Loucy (cell line): ENCODE data around the gene RPL27A.

Experiments
- H2AFZ ChIP-seq: fragments of 200-600 bp; sonication (generic); 2 replicates; pipeline ENCODE4 v1.6.0; 2016; ENCODE audit warnings: antibody characterized with exemption, mild to moderate bottlenecking, low read length, moderate library complexity
- H3F3A ChIP-seq: fragments of 200-600 bp; 2 replicates; pipeline ENCODE4 v1.6.0; 2016; ENCODE audit warnings: antibody characterized with exemption, low read depth, mild to moderate bottlenecking
- H3K27me3 ChIP-seq: fragments of 200-600 bp; sonication (generic); 2 replicates; pipeline ENCODE4 v1.6.1; 2014; ENCODE audit warnings: low read length, mild to moderate bottlenecking; ENCODE audit not compliant: insufficient read depth, poor library complexity, severe bottlenecking
- H3K36me3 ChIP-seq: fragments of 200-600 bp; sonication (generic); 2 replicates; pipeline ENCODE4 v1.6.1; 2016; ENCODE audit warnings: low read length; ENCODE audit not compliant: insufficient read depth
- H3K4me1 ChIP-seq: fragments of 200-600 bp; sonication (generic); 2 replicates; pipeline ENCODE4 v1.5.1; 2014; ENCODE audit warnings: low read length, mild to moderate bottlenecking; ENCODE audit not compliant: insufficient read depth, poor library complexity, severe bottlenecking
- H3K4me2 ChIP-seq: fragments of 200-600 bp; sonication (generic); 2 replicates; pipeline ENCODE4 v1.6.0; 2014; ENCODE audit warnings: antibody characterized with exemption, low read length, low read depth, mild to moderate bottlenecking; ENCODE audit not compliant: poor library complexity, severe bottlenecking
- H3K4me3 ChIP-seq: fragments of 200-600 bp; sonication (generic); 2 replicates; pipeline ENCODE4 v1.5.1; 2014; ENCODE audit warnings: low read length, mild to moderate bottlenecking, mixed read lengths; ENCODE audit not compliant: poor library complexity, severe bottlenecking
- H3K79me2 ChIP-seq: fragments of 200-600 bp; sonication (generic); 2 replicates; pipeline ENCODE4 v1.6.1; 2014; ENCODE audit warnings: low read length; ENCODE audit not compliant: insufficient read depth
- H3K9ac ChIP-seq: fragments of 200-600 bp; sonication (generic); 2 replicates; pipeline ENCODE4 v1.6.0; 2014; ENCODE audit warnings: mild to moderate bottlenecking, low read depth, low read length, moderate library complexity; ENCODE audit not compliant: poor library complexity, severe bottlenecking
- H3K9me2 ChIP-seq: fragments of 200-600 bp; sonication (generic); replicated peaks from 2 replicates; pipeline ENCODE4 v1.6.1; 2016; ENCODE audit warnings: low read depth, low read length, mixed read lengths
- H3K9me3 ChIP-seq: fragments of 200-600 bp; sonication (generic); 2 replicates; pipeline ENCODE4 v1.6.1; 2014; ENCODE audit warnings: mild to moderate bottlenecking, antibody characterized with exemption, low read length, low read depth; ENCODE audit not compliant: insufficient read depth
- H4K20me1 ChIP-seq: fragments of 200-600 bp; sonication (generic); 2 replicates; pipeline ENCODE4 v1.6.0; 2014; ENCODE audit warnings: antibody characterized with exemption, low read length, mild to moderate bottlenecking; ENCODE audit not compliant: insufficient read depth, poor library complexity, severe bottlenecking
- EZH2phosphoT487 ChIP-seq: fragments of 200-600 bp; IDR thresholded peaks from 2 replicates; pipeline ENCODE4 v1.6.1; 2018; ENCODE audit warnings: antibody characterized with exemption, mild to moderate bottlenecking, moderate library complexity, borderline replicate concordance
- TF ChIP-seq, protein P1 (sequence below): fragments of 200-600 bp; sonication (generic); conservative IDR thresholded peaks from 2 replicates; pipeline ENCODE4 v1.5.1; 2014; ENCODE audit warnings: mild to moderate bottlenecking, antibody characterized with exemption, low read length

The RPL27A gene

DNA sequence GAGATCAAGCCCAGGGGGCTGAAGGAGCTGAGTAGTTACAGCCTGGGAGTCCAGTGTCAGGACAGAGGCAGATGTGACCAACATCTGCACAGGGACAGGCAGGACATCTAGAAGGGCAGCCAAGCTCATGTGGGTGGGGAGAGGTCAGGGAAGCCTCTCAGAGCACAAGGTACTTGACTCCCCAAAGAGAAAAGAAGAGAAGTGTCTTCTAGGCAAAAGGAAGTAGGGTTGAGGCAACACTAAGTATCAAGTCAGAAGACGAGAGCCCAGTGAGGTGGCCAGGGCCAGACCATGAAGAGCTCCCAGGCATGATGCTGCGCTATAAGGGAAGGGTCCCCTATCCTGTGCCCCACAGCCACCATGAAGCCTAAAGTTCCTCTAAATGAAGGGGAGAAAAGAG, 21.5 kb downstream of the RPL27A start:
- no peak overlapping the region for H3K9ac ChIP-seq
- TF ChIP-seq, protein P1, sequence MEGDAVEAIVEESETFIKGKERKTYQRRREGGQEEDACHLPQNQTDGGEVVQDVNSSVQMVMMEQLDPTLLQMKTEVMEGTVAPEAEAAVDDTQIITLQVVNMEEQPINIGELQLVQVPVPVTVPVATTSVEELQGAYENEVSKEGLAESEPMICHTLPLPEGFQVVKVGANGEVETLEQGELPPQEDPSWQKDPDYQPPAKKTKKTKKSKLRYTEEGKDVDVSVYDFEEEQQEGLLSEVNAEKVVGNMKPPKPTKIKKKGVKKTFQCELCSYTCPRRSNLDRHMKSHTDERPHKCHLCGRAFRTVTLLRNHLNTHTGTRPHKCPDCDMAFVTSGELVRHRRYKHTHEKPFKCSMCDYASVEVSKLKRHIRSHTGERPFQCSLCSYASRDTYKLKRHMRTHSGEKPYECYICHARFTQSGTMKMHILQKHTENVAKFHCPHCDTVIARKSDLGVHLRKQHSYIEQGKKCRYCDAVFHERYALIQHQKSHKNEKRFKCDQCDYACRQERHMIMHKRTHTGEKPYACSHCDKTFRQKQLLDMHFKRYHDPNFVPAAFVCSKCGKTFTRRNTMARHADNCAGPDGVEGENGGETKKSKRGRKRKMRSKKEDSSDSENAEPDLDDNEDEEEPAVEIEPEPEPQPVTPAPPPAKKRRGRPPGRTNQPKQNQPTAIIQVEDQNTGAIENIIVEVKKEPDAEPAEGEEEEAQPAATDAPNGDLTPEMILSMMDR = no peak
- TF ChIP-seq EZH2phosphoT487 = no peak
- no peaks in the 10 kb centered on the region for H3F3A ChIP-seq
- H3K79me2 ChIP-seq = no peaks in the 10 kb centered on the region
- no peak overlapping the region for H3K4me2 ChIP-seq
- H3K4me1 ChIP-seq = peaks cover 4% of the 10 kb centered on the region
- no peak overlapping the region for H3K4me3 ChIP-seq
- no peaks in the 10 kb centered on the region for H4K20me1 ChIP-seq
- H2AFZ ChIP-seq = no peak overlapping the region
- H3K9me3 ChIP-seq = no peaks in the 10 kb centered on the region
- no peaks in the 10 kb centered on the region for H3K36me3 ChIP-seq
- H3K27me3 ChIP-seq = no peaks in the 10 kb centered on the region
- no peaks in the 10 kb centered on the region for H3K9me2 ChIP-seq

DNA sequence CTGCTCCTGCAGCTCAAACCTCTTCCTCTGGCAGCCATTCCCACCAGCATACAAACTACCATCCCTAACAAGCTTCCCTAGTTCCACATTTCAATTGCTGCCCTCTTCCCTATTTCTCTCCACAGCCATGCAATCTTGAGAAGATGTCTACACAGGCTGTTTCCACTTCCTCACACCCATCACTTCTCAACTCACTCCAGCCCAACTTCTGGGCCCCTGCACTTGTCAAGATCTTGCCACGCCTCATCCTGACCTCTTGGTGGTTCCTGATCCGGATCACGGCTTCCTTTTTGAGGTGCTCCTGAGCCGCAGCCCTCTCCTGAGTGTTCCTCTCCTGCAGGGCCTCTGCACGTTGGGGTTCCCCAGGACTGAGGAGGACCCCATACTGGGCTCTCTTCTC, 22.6 kb downstream of the RPL27A start:
- no peak overlapping the region for H3K4me3 ChIP-seq

DNA sequence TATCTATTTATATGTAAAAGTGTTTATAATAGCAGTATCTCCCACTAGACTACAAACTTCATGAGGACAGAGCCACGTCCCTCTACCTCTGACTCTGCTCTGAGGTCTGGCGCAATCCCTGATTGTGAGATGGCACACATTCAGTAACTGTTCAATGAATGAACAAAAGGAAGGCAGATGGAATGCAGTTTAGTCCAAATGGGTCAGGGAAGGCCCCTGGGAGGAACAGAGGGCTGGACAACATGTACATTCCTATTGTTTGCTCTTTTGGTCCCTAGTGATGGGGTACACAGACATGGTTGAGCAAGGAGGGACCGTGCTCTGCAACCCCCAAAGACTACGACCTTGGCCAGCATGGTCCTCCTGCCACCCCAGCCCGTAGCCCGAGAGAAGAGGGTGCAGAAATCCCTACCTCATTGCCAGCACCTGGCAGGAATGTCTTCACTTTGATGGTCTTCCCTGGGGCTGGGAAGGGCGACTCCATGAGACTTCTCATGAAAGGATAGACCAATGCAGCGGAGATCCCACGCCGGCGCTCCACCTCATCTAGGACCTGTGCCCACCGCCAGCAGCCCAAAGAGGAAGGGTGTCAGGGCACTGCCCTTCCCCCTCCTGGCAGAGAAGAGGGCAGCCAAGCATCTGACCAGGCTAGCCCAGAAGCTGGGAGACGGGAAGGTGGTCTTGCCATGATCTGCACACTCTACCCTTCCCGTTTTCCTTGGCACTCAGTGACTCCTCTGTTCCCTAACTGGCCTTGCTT, 24.3 kb downstream of the RPL27A start:
- H3K4me3 ChIP-seq = no peak overlapping the region
- H3F3A ChIP-seq = no peaks in the 10 kb centered on the region
- H3K9me2 ChIP-seq = no peaks in the 10 kb centered on the region
- no peaks in the 10 kb centered on the region for H3K27me3 ChIP-seq
- no peaks in the 10 kb centered on the region for H4K20me1 ChIP-seq
- H3K36me3 ChIP-seq = no peaks in the 10 kb centered on the region
- no peak overlapping the region for H2AFZ ChIP-seq
- no peak for TF ChIP-seq EZH2phosphoT487
- TF ChIP-seq, protein P1 = no peak
- no peaks in the 10 kb centered on the region for H3K4me1 ChIP-seq
- no peak overlapping the region for H3K4me2 ChIP-seq
- H3K9ac ChIP-seq = no peak overlapping the region
- H3K79me2 ChIP-seq = no peaks in the 10 kb centered on the region
- H3K9me3 ChIP-seq = no peaks in the 10 kb centered on the region

More for the DNA sequence above, 22.6 kb downstream of the RPL27A start:
- H3K36me3 ChIP-seq = no peaks in the 10 kb centered on the region
- no peaks in the 10 kb centered on the region for H3K27me3 ChIP-seq
- no peaks in the 10 kb centered on the region for H3F3A ChIP-seq
- no peaks in the 10 kb centered on the region for H3K79me2 ChIP-seq
- no peaks in the 10 kb centered on the region for H3K4me1 ChIP-seq
- no peaks in the 10 kb centered on the region for H3K9me2 ChIP-seq
- no peaks in the 10 kb centered on the region for H4K20me1 ChIP-seq
- H3K4me2 ChIP-seq = no peak overlapping the region
- no peak overlapping the region for H2AFZ ChIP-seq
- TF ChIP-seq, protein P1 = no peak
- TF ChIP-seq EZH2phosphoT487 = no peak
- H3K9me3 ChIP-seq = no peaks in the 10 kb centered on the region
- no peak overlapping the region for H3K9ac ChIP-seq
